Astrocyte (in vitro differentiated cells and primary cell): ENCODE results near the gene RPAIN. TPM values are rescaled to one million over a fixed set of nuclear protein-coding genes. Genes with fewer than 3 reads are reported as not detected.
A peak's percentile ranks its signal among the peaks of the same experiment; 100 is the strongest.

ENCODE experiments used
- DNase-seq: peaks from one replicate; pipeline ENCODE4 v3.0.0-alpha.2; 2010; ENCODE audit warnings: low read depth
- FAIRE-seq: peaks from 2 replicates; lab custom pipeline; 2011; peaks lifted over from hg19 to GRCh38; lab: Jason Lieb, UNC
- H2AFZ ChIP-seq: 2 replicates; pipeline ENCODE4 v1.6.0; 2012; ENCODE audit warnings: low read depth, low read length, inconsistent platforms
- H3K27ac ChIP-seq: 2 replicates; pipeline ENCODE4 v1.5.1; 2011; ENCODE audit warnings: low read depth, low read length, inconsistent platforms
- H3K27me3 ChIP-seq: 2 replicates; pipeline ENCODE4 v1.6.0; 2011; ENCODE audit warnings: low read length, inconsistent platforms; ENCODE audit not compliant: insufficient read depth
- H3K36me3 ChIP-seq: 2 replicates; pipeline ENCODE4 v1.5.1; 2011; ENCODE audit warnings: low read length, inconsistent platforms; ENCODE audit not compliant: insufficient read depth
- H3K4me1 ChIP-seq: 2 replicates; pipeline ENCODE4 v1.5.1; 2011; ENCODE audit warnings: low read length, inconsistent platforms; ENCODE audit not compliant: insufficient read depth
- H3K4me2 ChIP-seq: 2 replicates; pipeline ENCODE4 v1.6.0; 2012; ENCODE audit warnings: low read length, inconsistent platforms
- H3K4me3 ChIP-seq: 2 replicates; pipeline ENCODE4 v1.5.1; 2011; ENCODE audit warnings: low read depth, mild to moderate bottlenecking, low read length, inconsistent platforms; ENCODE audit not compliant: insufficient read depth
- H3K79me2 ChIP-seq: 2 replicates; pipeline ENCODE4 v1.6.0; 2012; ENCODE audit warnings: mild to moderate bottlenecking, low read length, inconsistent platforms; ENCODE audit not compliant: insufficient read depth
- H3K9ac ChIP-seq: 2 replicates; pipeline ENCODE4 v1.6.0; 2012; ENCODE audit warnings: mild to moderate bottlenecking, low read length, inconsistent platforms
- H3K9me3 ChIP-seq: 2 replicates; pipeline ENCODE4 v1.5.1; 2012; ENCODE audit warnings: low read depth, mild to moderate bottlenecking, low read length, inconsistent platforms; ENCODE audit not compliant: insufficient read depth
- H4K20me1 ChIP-seq: 2 replicates; pipeline ENCODE4 v1.6.0; 2012; ENCODE audit warnings: low read length, inconsistent platforms; ENCODE audit not compliant: insufficient read depth
- H3K27ac Mint-ChIP-seq: one replicate; pipeline ENCODE4 v1.8.0; 2021; ENCODE audit warnings: mild to moderate bottlenecking, mixed read lengths; ENCODE audit not compliant: unreplicated experiment
- H3K27me3 Mint-ChIP-seq: one replicate; pipeline ENCODE4 v1.8.0; 2021; ENCODE audit warnings: low read depth, mixed read lengths; ENCODE audit not compliant: unreplicated experiment
- H3K36me3 Mint-ChIP-seq: one replicate; pipeline ENCODE4 v1.8.0; 2021; ENCODE audit warnings: low read depth, mixed read lengths; ENCODE audit not compliant: unreplicated experiment
- H3K4me1 Mint-ChIP-seq: one replicate; pipeline ENCODE4 v1.8.0; 2021; ENCODE audit warnings: low read depth, mixed read lengths; ENCODE audit not compliant: unreplicated experiment
- H3K4me3 Mint-ChIP-seq: one replicate; pipeline ENCODE4 v1.8.0; 2021; ENCODE audit warnings: mild to moderate bottlenecking, moderate library complexity, mixed read lengths; ENCODE audit not compliant: unreplicated experiment
- H3K9me3 Mint-ChIP-seq: one replicate; pipeline ENCODE4 v1.8.0; 2021; ENCODE audit warnings: mild to moderate bottlenecking, mixed read lengths; ENCODE audit not compliant: unreplicated experiment
- CTCF ChIP-seq: IDR thresholded peaks from 2 replicates; pipeline ENCODE4 v1.5.1; 2011; ENCODE audit warnings: low read depth, mild to moderate bottlenecking, inconsistent platforms, low read length, moderate library complexity; ENCODE audit not compliant: insufficient read depth
- EZH2 ChIP-seq: IDR thresholded peaks from 2 replicates; pipeline ENCODE4 v1.6.1; 2012; ENCODE audit warnings: mild to moderate bottlenecking, low read length, inconsistent platforms; ENCODE audit not compliant: insufficient read depth
- total RNA-seq: library from RNA; stranded (reverse); gene quantifications from 2 replicates; pipeline ENCODE4 v1.2.1, GENCODE V29; 2021

Gene RPAIN
- total RNA-seq, 1 donor from 2014 or later: 46.5 TPM

GRCh38 chr17:5381542-5381941, 38.4 kb upstream of the RPAIN start:
- no peaks in the 10 kb centered on the region for H3K9me3 ChIP-seq
- H3K4me1 ChIP-seq: no peaks in the 10 kb centered on the region
- Mint-ChIP-seq H3K4me1 (peaks cover 4% of the 10 kb centered on the region), H3K4me3 (no peak overlapping the region), H3K9me3 (no peaks in the 10 kb centered on the region), H3K27me3 (no peaks in the 10 kb centered on the region), H3K36me3 (peaks cover 22% of the 10 kb centered on the region), H3K27ac (no peak overlapping the region)
- H3K4me2 ChIP-seq: no peak overlapping the region
- peak; percentile 51 for DNase-seq
- H3K9ac ChIP-seq: no peak overlapping the region
- TF ChIP-seq EZH2 (no peak), CTCF (no peak)
- H4K20me1 ChIP-seq: peaks cover 4% of the 10 kb centered on the region
- H2AFZ ChIP-seq: no peak overlapping the region
- H3K27me3 ChIP-seq: no peaks in the 10 kb centered on the region
- peaks cover 78% of the 10 kb centered on the region for H3K36me3 ChIP-seq
- no peaks in the 10 kb centered on the region for H3K79me2 ChIP-seq
- H3K4me3 ChIP-seq: no peak overlapping the region
- no peak overlapping the region for H3K27ac ChIP-seq
- FAIRE-seq: no peak

- no peak overlapping the region for H3K27ac Mint-ChIP-seq
- H3K27me3 ChIP-seq: no peaks in the 10 kb centered on the region
- peaks cover 12% of the 10 kb centered on the region for H3K4me1 Mint-ChIP-seq
- H3K4me2 ChIP-seq: no peak overlapping the region
- TF ChIP-seq EZH2: no peak
- peak; percentile 23 for DNase-seq
- FAIRE-seq: no peak
- no peak overlapping the region for H3K9ac ChIP-seq
- H3K9me3 ChIP-seq: no peaks in the 10 kb centered on the region
- no peaks in the 10 kb centered on the region for H3K79me2 ChIP-seq
- no peaks in the 10 kb centered on the region for H3K9me3 Mint-ChIP-seq
- H2AFZ ChIP-seq: no peak overlapping the region
- no peak overlapping the region for H3K4me3 ChIP-seq
- no peak overlapping the region for H3K4me3 Mint-ChIP-seq
- peaks cover 9% of the 10 kb centered on the region for H4K20me1 ChIP-seq
- H3K27me3 Mint-ChIP-seq: no peaks in the 10 kb centered on the region
- H3K27ac ChIP-seq: no peak overlapping the region
- H3K36me3 ChIP-seq: peaks cover 63% of the 10 kb centered on the region
- H3K4me1 ChIP-seq: no peaks in the 10 kb centered on the region
- H3K36me3 Mint-ChIP-seq: peaks cover 9% of the 10 kb centered on the region
Measured at GRCh38 chr17:5391678-5392077, 28.3 kb upstream of the RPAIN start.

GRCh38 chr17:5396612-5397011, 23.4 kb upstream of the RPAIN start:
- Mint-ChIP-seq H3K27ac (no peak overlapping the region), H3K4me3 (no peak overlapping the region), H3K27me3 (no peaks in the 10 kb centered on the region), H3K36me3 (peaks cover 15% of the 10 kb centered on the region), H3K4me1 (peaks cover 12% of the 10 kb centered on the region), H3K9me3 (no peaks in the 10 kb centered on the region)
- H3K27me3 ChIP-seq: no peaks in the 10 kb centered on the region
- no peak for TF ChIP-seq EZH2
- no peak for TF ChIP-seq CTCF
- DNase-seq (no peak), FAIRE-seq (no peak)
- peaks cover 5% of the 10 kb centered on the region for H4K20me1 ChIP-seq
- no peaks in the 10 kb centered on the region for H3K79me2 ChIP-seq
- no peak overlapping the region for H3K4me3 ChIP-seq
- H3K4me1 ChIP-seq: no peaks in the 10 kb centered on the region
- H2AFZ ChIP-seq: no peak overlapping the region
- no peak overlapping the region for H3K4me2 ChIP-seq
- H3K27ac ChIP-seq: no peak overlapping the region
- H3K9ac ChIP-seq: no peak overlapping the region
- no peaks in the 10 kb centered on the region for H3K9me3 ChIP-seq
- peaks cover 47% of the 10 kb centered on the region for H3K36me3 ChIP-seq
